H9 (cell line): ENCODE results near the gene SCUBE1. TPM values are rescaled to one million over a fixed set of nuclear protein-coding genes. Genes with fewer than 3 reads are reported as not detected.

Experiments
- DNase-seq: peaks from one replicate; pipeline ENCODE4 v3.0.0-alpha.2; 2017
- H2AFZ ChIP-seq: one replicate; pipeline ENCODE4 v1.6.1; 2013; ENCODE audit warnings: mild to moderate bottlenecking, low read length, control low read depth, moderate library complexity
- H2AK5ac ChIP-seq: 2 replicates; pipeline ENCODE4 v1.6.1; 2013; ENCODE audit warnings: low read length, control low read depth, mixed read lengths; ENCODE audit not compliant: insufficient read length
- H2BK120ac ChIP-seq: one replicate; pipeline ENCODE4 v1.6.1; 2013; ENCODE audit warnings: low read depth, mild to moderate bottlenecking, low read length, control low read depth, inconsistent platforms; ENCODE audit not compliant: poor library complexity, severe bottlenecking
- H2BK12ac ChIP-seq: 2 replicates; pipeline ENCODE4 v1.6.1; 2013; ENCODE audit warnings: low read length, control low read depth, mixed read lengths, low read depth; ENCODE audit not compliant: insufficient read length
- H2BK15ac ChIP-seq: 2 replicates; pipeline ENCODE4 v1.6.1; 2013; ENCODE audit warnings: low read depth, low read length, control low read depth
- H2BK20ac ChIP-seq: one replicate; pipeline ENCODE4 v1.6.1; 2013; ENCODE audit warnings: low read depth, mild to moderate bottlenecking, low read length, control low read depth, inconsistent platforms; ENCODE audit not compliant: poor library complexity, severe bottlenecking
- H2BK5ac ChIP-seq: 2 replicates; pipeline ENCODE4 v1.6.1; 2013; ENCODE audit warnings: low read length, control low read depth, mixed read lengths; ENCODE audit not compliant: insufficient read length
- H3K14ac ChIP-seq: 2 replicates; pipeline ENCODE4 v1.6.1; 2013; ENCODE audit warnings: low read length, control low read depth; ENCODE audit not compliant: insufficient read depth
- H3K18ac ChIP-seq: 2 replicates; pipeline ENCODE4 v1.6.1; 2013; ENCODE audit warnings: low read depth, mild to moderate bottlenecking, mixed read lengths, low read length, control low read depth; ENCODE audit not compliant: insufficient read length
- H3K23ac ChIP-seq: 2 replicates; pipeline ENCODE4 v1.6.1; 2013; ENCODE audit warnings: low read length, control low read depth, mixed read lengths, low read depth; ENCODE audit not compliant: insufficient read length
- H3K23me2 ChIP-seq: 2 replicates; pipeline ENCODE4 v1.6.1; 2013; ENCODE audit warnings: low read depth, mild to moderate bottlenecking, mixed read lengths, low read length, control low read depth; ENCODE audit not compliant: insufficient read length, poor library complexity, severe bottlenecking
- H3K27ac ChIP-seq: 2 replicates; pipeline ENCODE4 v1.5.1; 2013; ENCODE audit warnings: low read length, control low read depth, mixed read lengths, low read depth; ENCODE audit not compliant: insufficient read length
- H3K27me3 ChIP-seq: 2 replicates; pipeline ENCODE4 v1.6.1; 2013; ENCODE audit warnings: low read length, control low read depth, inconsistent platforms; ENCODE audit not compliant: insufficient read depth
- H3K4ac ChIP-seq: 2 replicates; pipeline ENCODE4 v1.6.1; 2013; ENCODE audit warnings: low read depth, mild to moderate bottlenecking, control low read depth, inconsistent platforms, low read length, moderate library complexity
- H3K4me1 ChIP-seq: 2 replicates; pipeline ENCODE4 v1.6.1; 2013; ENCODE audit warnings: low read length, control low read depth, inconsistent platforms; ENCODE audit not compliant: insufficient read depth
- H3K4me2 ChIP-seq: 2 replicates; pipeline ENCODE4 v1.6.1; 2013; ENCODE audit warnings: low read length, control low read depth, mixed read lengths; ENCODE audit not compliant: insufficient read length, insufficient read depth
- H3K56ac ChIP-seq: 2 replicates; pipeline ENCODE4 v1.6.1; 2013; ENCODE audit warnings: low read depth, mild to moderate bottlenecking, mixed read lengths, low read length, control low read depth; ENCODE audit not compliant: insufficient read length
- H3K79me1 ChIP-seq: 2 replicates; pipeline ENCODE4 v1.6.1; 2013; ENCODE audit warnings: low read depth, mild to moderate bottlenecking, moderate library complexity, low read length, control low read depth, inconsistent platforms; ENCODE audit not compliant: insufficient read depth, poor library complexity, severe bottlenecking
- H3K79me2 ChIP-seq: 2 replicates; pipeline ENCODE4 v1.6.1; 2013; ENCODE audit warnings: low read length, control low read depth, inconsistent platforms; ENCODE audit not compliant: insufficient read depth
- H3K9ac ChIP-seq: 2 replicates; pipeline ENCODE4 v1.6.1; 2013; ENCODE audit warnings: low read length, control low read depth, mixed read lengths; ENCODE audit not compliant: insufficient read length; ENCODE audit errors: extremely low read depth
- H3K9me3 ChIP-seq: one replicate; pipeline ENCODE4 v1.6.1; 2013; ENCODE audit warnings: low read depth, low read length, inconsistent platforms; ENCODE audit not compliant: control insufficient read depth
- H3T11ph ChIP-seq: one replicate; pipeline ENCODE4 v1.6.1; 2013; ENCODE audit warnings: mild to moderate bottlenecking, low read length, control low read depth, inconsistent platforms
- H4K20me1 ChIP-seq: one replicate; pipeline ENCODE4 v1.6.1; 2013; ENCODE audit not compliant: control insufficient read depth, insufficient read length, insufficient read depth
- H4K5ac ChIP-seq: 2 replicates; pipeline ENCODE4 v1.6.1; 2013; ENCODE audit warnings: low read depth, mild to moderate bottlenecking, mixed read lengths, low read length, control low read depth; ENCODE audit not compliant: insufficient read length
- H4K8ac ChIP-seq: replicated peaks from 2 replicates; pipeline ENCODE4 v1.6.1; 2013; ENCODE audit warnings: low read length, control low read depth, mixed read lengths, low read depth; ENCODE audit not compliant: insufficient read length
- H4K91ac ChIP-seq: 2 replicates; pipeline ENCODE4 v1.6.1; 2013; ENCODE audit warnings: low read depth, mild to moderate bottlenecking, moderate library complexity, mixed read lengths, low read length, control low read depth; ENCODE audit not compliant: insufficient read length
- H3K27ac Mint-ChIP-seq, 3 experiments: 2 replicates in 2 of 3; 3 replicates in 1 of 3; pipeline ENCODE4 v1.8.0; 2020 to 2021; ENCODE audit warnings: mixed read lengths in 3 of 3, mild to moderate bottlenecking in 1 of 3, moderate library complexity in 1 of 3
- H3K27me3 Mint-ChIP-seq: 2 replicates; pipeline ENCODE4 v1.8.0; 2021; ENCODE audit warnings: low read depth, mild to moderate bottlenecking, moderate library complexity, mixed read lengths
- H3K36me3 Mint-ChIP-seq, 3 experiments: 2 replicates in 2 of 3; 3 replicates in 1 of 3; pipeline ENCODE4 v1.8.0; 2020 to 2021; ENCODE audit warnings: low read depth in 3 of 3, mixed read lengths in 3 of 3; ENCODE audit not compliant: insufficient read depth in 1 of 3
- H3K4me1 Mint-ChIP-seq, 2 experiments: 2 replicates each; pipeline ENCODE4 v1.8.0; 2020; ENCODE audit warnings: mixed read lengths in 2 of 2
- H3K4me3 Mint-ChIP-seq, 2 experiments: 2 replicates in 1 of 2; 3 replicates in 1 of 2; pipeline ENCODE4 v1.8.0; 2020 to 2021; ENCODE audit warnings: mild to moderate bottlenecking in 2 of 2, mixed read lengths in 2 of 2, moderate library complexity in 1 of 2
- H3K9me3 Mint-ChIP-seq, 2 experiments: 2 replicates in 1 of 2; 3 replicates in 1 of 2; pipeline ENCODE4 v1.8.0; 2020; ENCODE audit warnings: mild to moderate bottlenecking in 2 of 2, mixed read lengths in 2 of 2, moderate library complexity in 1 of 2
- WGBS: extraction: QIAGEN DNeasy Blood & Tissue Kit; methylation state at CpG from one replicate; pipeline ENCODE4 v1.1.7; 2013; ENCODE audit warnings: missing lambda C conversion rate, low lambda C conversion rate, mixed read lengths; ENCODE audit not compliant: insufficient read length; ENCODE audit errors: extremely low coverage; 5-methylcytosine and 5-hydroxymethylcytosine counted together
- total RNA-seq: library from RNA; stranded (reverse); gene quantifications from 2 replicates; pipeline ENCODE4 v1.2.1, GENCODE V29; 2021
- TF ChIP-seq, protein P1 (sequence below): fragments of 200-600 bp; sonication (generic); conservative IDR thresholded peaks from 3 replicates; pipeline ENCODE4 v1.8.0; 2021; ENCODE audit warnings: antibody characterized with exemption, mild to moderate bottlenecking

The SCUBE1 gene
- total RNA-seq, 1 experiment from 2014 or later: 1.2 TPM

DNA sequence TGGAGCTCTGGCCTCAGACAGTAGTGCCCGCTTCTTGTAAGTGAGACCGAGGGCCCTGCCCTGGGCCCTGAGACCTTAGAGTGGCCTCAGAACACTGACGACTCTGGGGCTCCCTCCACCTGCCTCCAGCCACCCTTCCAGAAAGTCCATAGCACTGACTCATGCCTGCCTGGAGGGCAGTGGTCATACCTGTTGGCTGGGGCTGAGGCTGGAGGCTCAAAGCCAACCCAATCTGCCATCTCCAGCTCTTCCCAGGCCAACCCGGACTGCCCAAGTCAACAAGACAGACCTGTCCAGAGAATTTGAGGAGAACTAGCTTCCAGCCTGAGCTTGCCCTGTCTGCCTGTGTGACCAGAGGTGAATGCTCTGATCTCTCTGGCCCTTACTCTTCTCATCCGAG, 89.3 kb downstream of the SCUBE1 start:
- Mint-ChIP-seq H3K9me3 (no peaks in the 10 kb centered on the region), H3K4me3 (no peak overlapping the region), H3K27me3 (peaks cover 5% of the 10 kb centered on the region), H3K36me3 (no peaks in the 10 kb centered on the region; a peak in 1 of 7 replicates), H3K27ac (peak overlapping the region in 1 of 3 experiments; percentile 42; a peak in 1 of 7 replicates), H3K4me1 (no peaks in the 10 kb centered on the region)
- H3K27ac ChIP-seq: no peak overlapping the region
- TF ChIP-seq, protein P1, sequence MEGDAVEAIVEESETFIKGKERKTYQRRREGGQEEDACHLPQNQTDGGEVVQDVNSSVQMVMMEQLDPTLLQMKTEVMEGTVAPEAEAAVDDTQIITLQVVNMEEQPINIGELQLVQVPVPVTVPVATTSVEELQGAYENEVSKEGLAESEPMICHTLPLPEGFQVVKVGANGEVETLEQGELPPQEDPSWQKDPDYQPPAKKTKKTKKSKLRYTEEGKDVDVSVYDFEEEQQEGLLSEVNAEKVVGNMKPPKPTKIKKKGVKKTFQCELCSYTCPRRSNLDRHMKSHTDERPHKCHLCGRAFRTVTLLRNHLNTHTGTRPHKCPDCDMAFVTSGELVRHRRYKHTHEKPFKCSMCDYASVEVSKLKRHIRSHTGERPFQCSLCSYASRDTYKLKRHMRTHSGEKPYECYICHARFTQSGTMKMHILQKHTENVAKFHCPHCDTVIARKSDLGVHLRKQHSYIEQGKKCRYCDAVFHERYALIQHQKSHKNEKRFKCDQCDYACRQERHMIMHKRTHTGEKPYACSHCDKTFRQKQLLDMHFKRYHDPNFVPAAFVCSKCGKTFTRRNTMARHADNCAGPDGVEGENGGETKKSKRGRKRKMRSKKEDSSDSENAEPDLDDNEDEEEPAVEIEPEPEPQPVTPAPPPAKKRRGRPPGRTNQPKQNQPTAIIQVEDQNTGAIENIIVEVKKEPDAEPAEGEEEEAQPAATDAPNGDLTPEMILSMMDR: no peak
- H3K18ac ChIP-seq: no peak overlapping the region
- no peak overlapping the region for H3K4ac ChIP-seq
- no peaks in the 10 kb centered on the region for H3K9me3 ChIP-seq
- no peak for DNase-seq
- no peak overlapping the region for H4K5ac ChIP-seq
- H2BK120ac ChIP-seq: no peak overlapping the region
- H4K8ac ChIP-seq: no peak overlapping the region
- H3K27me3 ChIP-seq: no peaks in the 10 kb centered on the region
- H2BK15ac ChIP-seq: no peak overlapping the region
- H4K91ac ChIP-seq: no peak overlapping the region
- H3K4me2 ChIP-seq: no peak overlapping the region
- H2BK5ac ChIP-seq: no peak overlapping the region
- H3K23ac ChIP-seq: no peak overlapping the region
- no peak overlapping the region for H2AK5ac ChIP-seq
- H3T11ph ChIP-seq: no peak overlapping the region
- no peak overlapping the region for H2AFZ ChIP-seq
- no peaks in the 10 kb centered on the region for H3K79me1 ChIP-seq
- no CpG with 5 or more reads among the region's 5 CpGs for WGBS
- H2BK12ac ChIP-seq: no peak overlapping the region
- no peaks in the 10 kb centered on the region for H3K23me2 ChIP-seq
- H3K9ac ChIP-seq: no peak overlapping the region
- H4K20me1 ChIP-seq: no peaks in the 10 kb centered on the region
- no peaks in the 10 kb centered on the region for H3K79me2 ChIP-seq
- H3K56ac ChIP-seq: no peak overlapping the region
- H2BK20ac ChIP-seq: no peak overlapping the region
- no peak overlapping the region for H3K14ac ChIP-seq
- no peaks in the 10 kb centered on the region for H3K4me1 ChIP-seq
